Activated CD8-positive, alpha-beta memory T cell treated with anti-CD3 and anti-CD28 coated beads, Interleukin-2, amount 50 U/mL, for 24 hours (primary cell): Measurements from ENCODE around the gene PUDP.
"Not testable (repeated sequence)": the region's sequence is repeated elsewhere in the genome, so short reads cannot be mapped to it uniquely, and the experiment has no call there.

ENCODE experiments used
- DNase-seq: peaks from one replicate; pipeline ENCODE4 v3.0.0-alpha.2; 2020; ENCODE audit errors: extremely low read depth

The PUDP gene

GRCh38 chrX:7028246-7028645 lies 119.7 kb downstream of the PUDP start:
- no peak for DNase-seq

- DNase-seq = no peak
These were observed 120.9 kb downstream of the PUDP start for GRCh38 chrX:7027071-7027470.

- DNase-seq = not testable (repeated sequence)
These were observed 121.6 kb downstream of the PUDP start for GRCh38 chrX:7026365-7026764.

- no peak for DNase-seq
These were observed 122.5 kb downstream of the PUDP start for GRCh38 chrX:7025471-7025870.

GRCh38 chrX:7024850-7025249 lies 123.1 kb downstream of the PUDP start:
- DNase-seq = no peak

- DNase-seq = not testable (repeated sequence)
These were observed 125.0 kb downstream of the PUDP start for GRCh38 chrX:7022996-7023395.

GRCh38 chrX:7021991-7022390 lies 126.0 kb downstream of the PUDP start:
- no peak for DNase-seq

- DNase-seq = no peak
These were observed 128.4 kb downstream of the PUDP start for GRCh38 chrX:7019555-7019954.

GRCh38 chrX:7012262-7012834 lies 135.6 kb downstream of the PUDP start:
- not testable (repeated sequence) for DNase-seq

- not testable (repeated sequence) for DNase-seq
These were observed 137.1 kb downstream of the PUDP start for GRCh38 chrX:7010897-7011296.

- DNase-seq = not testable (repeated sequence)
These were observed 140.6 kb downstream of the PUDP start for GRCh38 chrX:7007328-7007727.
